CD4-positive, CD25-positive, alpha-beta regulatory T cell (primary cell): Measurements from ENCODE around the gene GATA2. TPM values are rescaled to one million over a fixed set of nuclear protein-coding genes. Genes with fewer than 3 reads are reported as not detected.

Experiments
- ATAC-seq, 2 donors: fragments of 150-1000 bp; cut with Tn5 transposase; one replicate each; pipeline ENCODE4 v1.10.0; 2021; ENCODE audit warnings: low read depth in 2 of 2, moderate number of reproducible peaks in 2 of 2, moderate library complexity in 1 of 2
- DNase-seq, 3 donors: peaks; one replicate each; pipeline versions ENCODE4 v3.0.0 to v3.0.0-alpha.2; 2012 to 2022; ENCODE audit warnings: mixed read lengths in 1 of 3
- H3K27ac ChIP-seq: one replicate; pipeline ENCODE4 v1.7.0; 2013; ENCODE audit warnings: mild to moderate bottlenecking, low read length; ENCODE audit not compliant: insufficient read depth, poor library complexity, severe bottlenecking
- H3K27me3 ChIP-seq: one replicate; pipeline ENCODE4 v1.7.0; 2013; ENCODE audit warnings: low read length; ENCODE audit not compliant: control insufficient read depth, insufficient read depth
- H3K36me3 ChIP-seq: one replicate; pipeline ENCODE4 v1.7.0; 2013; ENCODE audit warnings: mild to moderate bottlenecking, low read length, moderate library complexity; ENCODE audit not compliant: control insufficient read depth, insufficient read depth
- H3K4me1 ChIP-seq: 2 replicates; pipeline ENCODE4 v1.7.0; 2013; ENCODE audit warnings: mild to moderate bottlenecking, low read length; ENCODE audit not compliant: insufficient read depth, control insufficient read depth, poor library complexity, severe bottlenecking
- H3K4me3 ChIP-seq: one replicate; pipeline ENCODE4 v1.7.0; 2013; ENCODE audit warnings: low read depth, mild to moderate bottlenecking, low read length, moderate library complexity
- H3K9me3 ChIP-seq, 2 experiments: 1 replicate in 1 of 2; 2 replicates in 1 of 2; pipeline ENCODE4 v1.7.0; 2013; ENCODE audit warnings: low read length in 2 of 2, mild to moderate bottlenecking in 1 of 2, moderate library complexity in 1 of 2; ENCODE audit not compliant: control insufficient read depth in 2 of 2
- H3K27ac Mint-ChIP-seq, 3 donors: one replicate each; pipeline ENCODE4 v1.8.0; 2020 to 2022; ENCODE audit warnings: mild to moderate bottlenecking in 3 of 3, mixed read lengths in 3 of 3, moderate library complexity in 2 of 3
- H3K27me3 Mint-ChIP-seq: one replicate; pipeline ENCODE4 v1.8.0; 2022; ENCODE audit warnings: mild to moderate bottlenecking, mixed read lengths
- H3K36me3 Mint-ChIP-seq: one replicate; pipeline ENCODE4 v1.8.0; 2020; ENCODE audit warnings: mixed read lengths
- H3K4me1 Mint-ChIP-seq, 4 donors: one replicate each; pipeline ENCODE4 v1.8.0; 2020 to 2022; ENCODE audit warnings: mixed read lengths in 4 of 4, mild to moderate bottlenecking in 1 of 4
- H3K4me3 Mint-ChIP-seq, 4 donors: one replicate each; pipeline ENCODE4 v1.8.0; 2020 to 2022; ENCODE audit warnings: mild to moderate bottlenecking in 4 of 4, mixed read lengths in 4 of 4, moderate library complexity in 3 of 4
- H3K9me3 Mint-ChIP-seq, 7 donors: one replicate each; pipeline ENCODE4 v1.8.0; 2020 to 2022; ENCODE audit warnings: mixed read lengths in 7 of 7, mild to moderate bottlenecking in 3 of 7, moderate library complexity in 2 of 7
- polyA plus RNA-seq, 4 donors: library from polyadenylated mRNA; unstranded; fragments of 300-500 nt; fragmentation: Illumina TruSeq; gene quantifications; one replicate each; pipeline ENCODE4 v1.2.3, GENCODE V29; 2021
- total RNA-seq: library from RNA; stranded (reverse); gene quantifications from one replicate; pipeline ENCODE4 v1.2.3, GENCODE V29; 2022

Gene GATA2
- total and polyA plus RNA-seq, 5 donors from 2014 or later: 6.2 TPM; not detected in 4

- no peak overlapping the region for H3K27ac ChIP-seq
- no peaks in the 10 kb centered on the region for H3K36me3 Mint-ChIP-seq
- H3K4me1 Mint-ChIP-seq: peaks cover 0 to 9% (median 1%) of the 10 kb centered on the region in 4 donors
- peaks cover 5% of the 10 kb centered on the region for H3K4me1 ChIP-seq
- H3K9me3 Mint-ChIP-seq: peaks cover 0 to 2% (median 0%) of the 10 kb centered on the region in 7 donors
- H3K4me3 ChIP-seq: no peak overlapping the region
- peaks cover 2% of the 10 kb centered on the region for H3K27me3 ChIP-seq
- no peak overlapping the region for H3K4me3 Mint-ChIP-seq
- no peak overlapping the region for H3K27ac Mint-ChIP-seq
- no peak for ATAC-seq
- peaks cover 52% of the 10 kb centered on the region for H3K27me3 Mint-ChIP-seq
- no peak for DNase-seq
- H3K36me3 ChIP-seq: no peaks in the 10 kb centered on the region
- H3K9me3 ChIP-seq: no peaks in the 10 kb centered on the region
These were observed 6.8 kb upstream of the GATA2 start for GRCh38 chr3:128499724-128500275.

DNA sequence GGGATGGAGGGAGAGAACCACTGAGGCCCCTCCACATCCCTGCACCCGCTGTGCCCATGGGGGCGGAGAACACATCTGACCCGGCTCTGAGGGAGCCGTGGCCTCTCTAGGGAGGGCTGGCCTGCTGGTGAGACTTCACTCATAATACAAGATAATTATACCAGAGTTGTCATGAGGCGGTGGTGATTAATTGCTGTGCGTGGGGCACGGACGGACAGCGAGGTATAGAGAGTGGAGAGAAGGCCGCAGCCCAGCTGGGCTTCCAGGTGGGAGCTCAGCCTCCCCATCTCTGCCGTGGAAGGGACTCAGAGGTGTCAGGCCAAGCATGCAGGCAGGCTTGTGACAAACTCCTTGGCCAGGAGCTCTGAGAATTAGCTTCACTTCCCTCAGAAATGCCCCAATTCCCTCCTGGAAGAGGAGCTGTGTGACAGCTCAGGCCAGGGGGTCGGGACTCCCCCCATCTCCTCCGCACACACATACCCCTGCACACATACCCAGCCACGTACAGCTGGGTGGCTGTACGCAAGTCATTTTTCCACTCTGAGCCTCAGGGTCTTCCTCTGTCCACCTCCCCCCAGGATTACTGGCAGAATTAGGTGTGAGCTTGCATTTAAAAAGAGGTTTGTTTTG, 6.0 kb upstream of the GATA2 start:
- no peak for ATAC-seq
- Histone ChIP-seq H3K9me3 (no peaks in the 10 kb centered on the region), H3K27ac (no peak overlapping the region), H3K4me3 (no peak overlapping the region), H3K36me3 (no peaks in the 10 kb centered on the region), H3K27me3 (peaks cover 8% of the 10 kb centered on the region), H3K4me1 (peaks cover 5% of the 10 kb centered on the region)
- peak overlapping the region in 3 of 4 donors; percentile 19 to 48 (median 45) for H3K4me3 Mint-ChIP-seq
- DNase-seq: no peak
- peaks cover 0 to 9% (median 1%) of the 10 kb centered on the region in 4 donors for H3K4me1 Mint-ChIP-seq
- H3K9me3 Mint-ChIP-seq: peaks cover 0 to 2% (median 0%) of the 10 kb centered on the region in 7 donors
- H3K27ac Mint-ChIP-seq: no peak overlapping the region
- peaks cover 60% of the 10 kb centered on the region for H3K27me3 Mint-ChIP-seq
- H3K36me3 Mint-ChIP-seq: no peaks in the 10 kb centered on the region

DNA sequence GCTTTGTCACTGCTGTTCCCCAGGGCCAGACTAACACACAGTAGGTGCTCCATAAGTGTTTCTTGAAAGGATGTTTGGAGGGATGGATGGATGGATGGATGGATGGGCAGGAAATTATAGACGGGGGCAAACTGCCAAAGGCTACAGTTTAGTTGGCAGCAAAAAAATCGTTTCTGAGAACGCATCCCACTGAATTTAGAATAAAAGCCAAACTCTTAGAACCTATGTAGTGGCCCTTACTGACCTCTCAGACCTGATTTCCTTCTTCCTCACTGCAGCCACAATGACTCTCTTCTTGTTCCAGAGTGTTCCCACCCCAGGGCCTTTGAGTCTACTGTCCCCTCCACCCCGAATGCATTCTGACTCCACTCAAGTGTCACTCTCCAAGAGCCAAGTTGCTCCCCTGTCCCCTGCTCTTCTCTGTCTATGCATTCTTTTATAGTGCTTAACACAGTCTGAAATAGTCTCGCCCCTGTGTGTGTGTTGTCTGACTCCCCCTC, 5.2 kb upstream of the GATA2 start:
- Histone ChIP-seq H3K9me3 (no peaks in the 10 kb centered on the region), H3K27me3 (peaks cover 10% of the 10 kb centered on the region)
- H3K9me3 Mint-ChIP-seq: peaks cover 0 to 2% (median 0%) of the 10 kb centered on the region in 7 donors

DNA sequence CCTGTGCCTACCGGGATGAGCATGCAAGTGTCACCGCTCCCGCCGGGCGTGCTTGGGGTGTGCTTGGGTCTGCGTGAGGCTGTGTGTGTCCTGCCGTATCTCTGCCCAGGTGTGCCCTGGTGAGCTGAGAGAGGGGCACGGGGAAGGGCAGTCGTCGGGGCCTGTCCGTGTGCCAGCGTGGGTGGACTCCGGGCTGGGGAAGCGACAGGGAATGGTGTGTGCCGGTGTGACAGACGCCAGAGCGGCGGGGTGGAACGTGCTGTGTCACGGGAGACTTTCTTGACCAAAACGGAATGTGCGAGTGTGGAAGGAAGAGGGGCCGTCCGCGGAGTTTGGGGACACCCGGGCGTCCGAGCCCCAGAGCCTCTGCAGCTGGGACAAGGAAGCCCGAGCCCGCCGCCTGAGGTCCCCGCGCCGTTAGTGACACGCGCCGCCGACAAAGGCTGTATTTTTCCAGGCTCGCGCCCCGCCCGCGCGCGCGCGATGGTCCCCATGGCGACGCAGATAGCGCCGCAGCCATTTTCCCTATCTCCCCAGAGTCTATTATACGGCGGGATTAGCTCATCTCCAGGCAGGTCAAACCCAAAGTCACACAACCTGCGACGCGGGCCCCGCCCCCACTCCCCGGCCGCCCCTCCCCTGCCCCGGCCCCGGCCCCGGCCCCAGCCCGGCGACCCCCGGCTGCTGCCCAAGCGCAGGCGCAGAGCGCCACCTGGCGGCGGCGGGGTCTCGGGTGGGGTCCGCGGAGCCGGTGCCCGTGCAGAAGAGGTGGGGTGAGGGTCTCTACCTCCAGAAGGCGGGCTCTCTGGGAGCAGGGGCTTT, 4.5 kb upstream of the GATA2 start:
- no peak overlapping the region for H3K27ac Mint-ChIP-seq
- no peak overlapping the region for H3K4me3 ChIP-seq
- DNase-seq: peak; percentile 35 to 57 (median 55)

More for the DNA sequence above, 5.2 kb upstream of the GATA2 start:
- H3K36me3 ChIP-seq: no peaks in the 10 kb centered on the region
- peaks cover 5% of the 10 kb centered on the region for H3K4me1 ChIP-seq
- DNase-seq: no peak
- no peak overlapping the region for H3K4me3 ChIP-seq
- H3K27ac ChIP-seq: no peak overlapping the region
- Mint-ChIP-seq H3K36me3 (no peaks in the 10 kb centered on the region), H3K27ac (no peak overlapping the region), H3K27me3 (peaks cover 68% of the 10 kb centered on the region), H3K4me3 (peak overlapping the region; percentile 3 to 48 (median 46)), H3K4me1 (peaks cover 0 to 12% (median 1%) of the 10 kb centered on the region in 4 donors)
- no peak for ATAC-seq

DNA sequence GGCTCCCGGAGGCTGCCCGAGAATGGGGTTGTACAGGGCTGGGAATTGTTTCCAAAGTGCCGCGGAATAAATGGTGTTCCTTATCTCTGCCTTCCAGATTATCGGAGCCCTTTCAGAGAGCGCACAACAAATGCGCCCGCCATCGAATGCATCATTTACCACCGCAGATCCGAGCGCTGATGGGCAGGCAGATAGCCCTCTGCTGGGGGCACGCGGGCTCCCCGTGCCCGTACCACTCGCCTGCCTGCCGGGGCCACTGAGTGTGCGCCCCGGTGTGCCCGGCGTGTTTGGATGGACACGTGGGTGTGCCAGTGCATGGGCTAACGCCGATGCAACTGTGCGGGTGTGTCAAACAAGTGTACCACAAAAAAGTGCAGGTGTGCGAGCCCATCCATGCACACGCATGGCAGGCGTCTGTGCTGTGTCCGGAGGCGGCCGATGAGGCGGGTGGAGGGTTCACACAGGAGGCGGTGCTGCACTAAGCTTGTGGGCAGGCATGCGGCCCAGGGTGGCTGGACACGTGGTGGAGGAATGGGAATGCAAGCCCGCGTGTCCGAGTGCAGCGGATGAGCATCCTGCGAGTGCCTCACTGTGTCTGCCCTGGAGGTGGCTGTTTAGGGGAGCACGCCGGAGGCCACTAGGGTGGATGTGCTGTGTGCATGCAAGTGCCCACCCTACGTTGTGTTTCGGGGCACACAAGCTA, 3.8 kb upstream of the GATA2 start:
- Histone ChIP-seq H3K4me1 (peaks cover 18% of the 10 kb centered on the region), H3K9me3 (no peaks in the 10 kb centered on the region), H3K27ac (no peak overlapping the region), H3K27me3 (peaks cover 10% of the 10 kb centered on the region), H3K36me3 (no peaks in the 10 kb centered on the region), H3K4me3 (no peak overlapping the region)
- H3K4me3 Mint-ChIP-seq: peak overlapping the region; percentile 70 to 79 (median 76)
- peak overlapping the region in 1 of 3 donors; percentile 89 for H3K27ac Mint-ChIP-seq
- H3K27me3 Mint-ChIP-seq: peaks cover 67% of the 10 kb centered on the region
- ATAC-seq: no peak
- H3K4me1 Mint-ChIP-seq: peaks cover 0 to 19% (median 1%) of the 10 kb centered on the region in 4 donors
- peaks cover 0 to 2% (median 0%) of the 10 kb centered on the region in 7 donors for H3K9me3 Mint-ChIP-seq
- no peaks in the 10 kb centered on the region for H3K36me3 Mint-ChIP-seq
- DNase-seq: no peak

More for the DNA sequence above, 4.5 kb upstream of the GATA2 start:
- peaks cover 0 to 2% (median 0%) of the 10 kb centered on the region in 7 donors for H3K9me3 Mint-ChIP-seq
- H3K4me1 Mint-ChIP-seq: peaks cover 0 to 14% (median 1%) of the 10 kb centered on the region in 4 donors
- Histone ChIP-seq H3K27me3 (peaks cover 10% of the 10 kb centered on the region), H3K36me3 (no peaks in the 10 kb centered on the region), H3K4me1 (peaks cover 11% of the 10 kb centered on the region), H3K9me3 (no peaks in the 10 kb centered on the region), H3K27ac (no peak overlapping the region)
- peaks cover 69% of the 10 kb centered on the region for H3K27me3 Mint-ChIP-seq
- peak overlapping the region; percentile 70 to 79 (median 76) for H3K4me3 Mint-ChIP-seq
- no peaks in the 10 kb centered on the region for H3K36me3 Mint-ChIP-seq
- peak; percentile 53 to 55 for ATAC-seq

DNA sequence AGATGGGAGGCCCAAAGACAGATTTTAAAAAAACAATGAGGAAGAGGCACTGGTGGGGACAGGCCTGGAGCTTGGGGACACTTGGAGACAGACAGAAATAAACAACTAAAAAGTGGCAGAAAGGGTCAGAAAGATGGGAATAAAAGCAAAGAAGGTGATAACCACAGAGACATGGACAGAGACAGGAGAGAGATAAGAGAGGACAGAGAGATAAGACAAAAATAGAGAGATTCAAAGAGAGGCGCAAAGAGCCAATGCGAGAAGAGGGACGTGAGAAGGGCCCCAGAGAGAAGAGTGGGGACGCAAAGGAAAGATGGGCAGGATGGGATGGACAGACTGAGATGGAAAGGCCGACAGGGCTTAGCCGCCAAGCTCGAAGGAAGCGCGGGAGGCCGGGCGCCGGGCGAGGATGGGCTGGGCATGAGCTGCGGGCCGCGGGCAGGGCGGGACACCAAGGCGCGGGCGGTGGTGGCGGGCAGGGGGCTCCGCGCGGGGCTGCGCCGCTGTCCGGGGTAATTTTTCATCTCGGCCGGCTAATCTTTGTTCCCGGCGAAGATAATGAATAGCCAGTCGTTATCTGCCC, 3.1 kb upstream of the GATA2 start:
- H3K27ac ChIP-seq: no peak overlapping the region
- H3K27me3 ChIP-seq: peaks cover 13% of the 10 kb centered on the region
- H3K27ac Mint-ChIP-seq: peak overlapping the region in 1 of 3 donors; percentile 96
- peaks cover 24% of the 10 kb centered on the region for H3K4me1 ChIP-seq
- H3K9me3 Mint-ChIP-seq: peaks cover 0 to 2% (median 0%) of the 10 kb centered on the region in 7 donors
- ATAC-seq (no peak), DNase-seq (no peak)
- peaks cover 67% of the 10 kb centered on the region for H3K27me3 Mint-ChIP-seq
- H3K4me3 Mint-ChIP-seq: peak overlapping the region; percentile 23 to 79 (median 65)
- no peaks in the 10 kb centered on the region for H3K9me3 ChIP-seq
- no peaks in the 10 kb centered on the region for H3K36me3 Mint-ChIP-seq
- peaks cover 0 to 24% (median 1%) of the 10 kb centered on the region in 4 donors for H3K4me1 Mint-ChIP-seq
- no peaks in the 10 kb centered on the region for H3K36me3 ChIP-seq
- H3K4me3 ChIP-seq: no peak overlapping the region
